Sigmoid colon (tissue), 7 donors: Measurements from ENCODE around the gene CALU. TPM values are rescaled to one million over a fixed set of nuclear protein-coding genes. Genes with fewer than 3 reads are reported as not detected.
A peak's percentile ranks its signal among the peaks of the same experiment; 100 is the strongest.

Experiments
- DNase-seq: peaks from one replicate; pipeline ENCODE4 v3.0.0-alpha.2; 2019
- H3K27ac ChIP-seq, 4 donors: fragments of 200-600 bp; sonication (generic); one replicate each; pipeline ENCODE4 v1.5.1; 2016 to 2019; ENCODE audit warnings: mild to moderate bottlenecking in 1 of 4
- H3K27me3 ChIP-seq, 3 donors: fragments of 200-600 bp; sonication (generic); one replicate each; pipeline ENCODE4 v1.5.1; 2019; ENCODE audit warnings: mild to moderate bottlenecking in 1 of 3
- H3K36me3 ChIP-seq, 4 donors: fragments of 200-600 bp; sonication (generic); one replicate each; pipeline ENCODE4 v1.5.1; 2016 to 2019
- H3K4me1 ChIP-seq, 4 donors: fragments of 200-600 bp; sonication (generic); one replicate each; pipeline ENCODE4 v1.5.1; 2017 to 2019
- H3K4me3 ChIP-seq, 4 donors: fragments of 200-600 bp; sonication (generic); one replicate each; pipeline ENCODE4 v1.5.1; 2017 to 2019; ENCODE audit warnings: mild to moderate bottlenecking in 2 of 4, moderate library complexity in 1 of 4
- H3K9me3 ChIP-seq, 4 donors: fragments of 200-600 bp in 3 of 4; sonication (generic) in 3 of 4; one replicate each; pipeline versions ENCODE4 v1.5.1 to v1.6.1; 2013 to 2019
- EP300 ChIP-seq, 4 donors: sonication (generic); formaldehyde crosslinking; IDR thresholded peaks; one replicate each; pipeline ENCODE4 v1.6.1; 2017; ENCODE audit warnings: antibody characterized with exemption in 4 of 4
- POLR2A ChIP-seq, 2 donors: fragments of 450-650 bp; IDR thresholded peaks; one replicate each; pipeline ENCODE4 v1.6.1; 2016; ENCODE audit warnings: antibody characterized with exemption in 2 of 2, mild to moderate bottlenecking in 2 of 2, moderate library complexity in 2 of 2
- POLR2AphosphoS5 ChIP-seq, 4 donors: sonication (generic); formaldehyde crosslinking; IDR thresholded peaks; one replicate each; pipeline ENCODE4 v1.6.1; 2017; ENCODE audit warnings: antibody characterized with exemption in 4 of 4
- WGBS, 2 donors: extraction: QIAGEN DNeasy Blood & Tissue Kit; methylation state at CpG; one replicate each; pipeline ENCODE4 v1.1.7; 2013; 5-methylcytosine and 5-hydroxymethylcytosine counted together
- intact Hi-C: fragments of 100-400 bp; cut with DNase I; formaldehyde crosslinking; loops from one replicate; pipeline ENCODE4 v1.15.1; 2023
- polyA plus RNA-seq, 3 donors: library from polyadenylated mRNA; stranded (reverse); fragments of 200-250 nt; gene quantifications; one replicate each; pipeline ENCODE4 v1.2.3, GENCODE V29; 2013
- total RNA-seq, 4 donors: library from RNA; depleted of rRNA; stranded (reverse); fragments of >200 nt; gene quantifications; one replicate each; pipeline ENCODE4 v1.1.0, GENCODE V29; 2016
- TF ChIP-seq, protein P1 (sequence below), 4 experiments: fragments of 450-650 bp in 3 of 4; fragments of 200-600 bp in 1 of 4; IDR thresholded peaks; one replicate each; pipeline ENCODE4 v1.5.1; 2016 to 2019; ENCODE audit warnings: antibody characterized with exemption in 4 of 4, mild to moderate bottlenecking in 3 of 4, moderate library complexity in 2 of 4
- donor health status: healthy with polysubstance abuse.
- donor health status: Bipolar disorder and iron deficiency.
- donor health status: healthy.

CALU gene
- total and polyA plus RNA-seq, 7 donors, result 14.4 to 250 (median 153) TPM

DNA sequence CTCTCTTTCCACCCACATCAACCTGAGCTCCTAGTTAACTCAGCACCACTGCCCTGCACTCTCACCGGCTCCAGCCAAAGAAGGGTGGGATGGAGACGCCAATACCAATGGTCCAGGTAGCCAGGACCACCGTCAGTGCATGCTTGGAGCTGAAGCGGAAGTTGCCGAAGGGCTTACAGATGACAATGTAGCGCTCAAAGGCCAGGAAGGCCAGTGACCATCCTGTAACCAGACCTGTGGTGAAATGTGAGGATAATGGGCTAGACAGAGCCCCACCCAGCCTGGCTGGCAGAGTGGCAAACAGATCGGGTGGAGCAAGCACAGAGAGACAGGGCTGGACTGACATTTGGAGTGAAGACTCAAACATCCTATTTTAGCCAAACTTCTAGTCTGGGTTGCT, 35.8 kb downstream of the CALU start:
- DNase-seq, result no peak
- Histone ChIP-seq H3K4me1 (no peaks in the 10 kb centered on the region), H3K27ac (no peak overlapping the region), H3K36me3 (peaks cover 0 to 30% (median 10%) of the 10 kb centered on the region in 4 donors), H3K27me3 (no peaks in the 10 kb centered on the region), H3K9me3 (peaks cover 0 to 4% (median 0%) of the 10 kb centered on the region in 4 donors), H3K4me3 (no peak overlapping the region)
- WGBS, 2 donors, result 86 to 94% methylated on average over 7 of the region's 7 CpGs
- intact Hi-C loops, result no loop called here
- TF ChIP-seq EP300 (IDR thresholded peaks at IDR 0.05) (no peak), POLR2A (IDR thresholded peaks at IDR 0.05) (no peak), POLR2AphosphoS5 (IDR thresholded peaks at IDR 0.05) (no peak)

DNA sequence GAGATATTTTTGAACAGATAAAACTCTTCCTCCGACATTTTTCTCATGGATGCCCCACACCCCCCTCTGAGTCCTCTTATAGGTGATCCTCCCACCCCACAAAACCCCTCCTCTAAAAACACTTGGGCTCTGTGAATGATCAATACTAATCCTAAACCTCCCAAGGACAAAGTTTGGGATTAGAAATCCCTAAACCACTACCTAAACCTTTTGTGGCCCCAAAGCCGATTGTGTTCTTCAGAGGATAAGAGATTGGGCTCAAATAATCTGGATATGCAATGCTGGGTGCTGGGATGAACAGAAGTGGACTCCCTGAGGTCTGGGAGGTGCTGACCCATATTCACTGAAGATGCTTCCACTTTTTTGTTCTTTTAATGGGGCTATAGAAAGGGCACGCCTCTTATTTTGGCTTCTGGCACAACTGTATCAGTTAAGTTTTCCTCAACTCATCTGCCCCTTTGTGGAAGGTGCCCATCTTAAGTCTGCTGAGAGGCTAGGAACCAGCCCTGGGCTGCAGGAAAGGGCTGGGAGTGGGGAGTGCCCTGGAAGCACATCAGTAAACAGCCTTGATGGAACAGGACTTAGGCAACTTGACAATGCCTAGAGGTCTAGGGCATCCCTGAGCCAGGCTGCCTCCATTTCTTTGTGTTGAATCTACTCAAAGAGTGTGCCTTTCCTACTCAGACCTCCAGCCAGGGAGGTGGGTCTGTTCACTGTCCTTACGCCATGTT, 36.8 kb downstream of the CALU start, which contains the start of gene OPN1SW:
TSS of gene OPN1SW (minus strand) at position 51 of the 731 bp plus-strand sequence. CDS start at position 38, 13 bp downstream.
- no peak for TF ChIP-seq EP300 (IDR thresholded peaks at IDR 0.05)
- TF ChIP-seq POLR2A (IDR thresholded peaks at IDR 0.05), result no peak
- TF ChIP-seq, protein P1, sequence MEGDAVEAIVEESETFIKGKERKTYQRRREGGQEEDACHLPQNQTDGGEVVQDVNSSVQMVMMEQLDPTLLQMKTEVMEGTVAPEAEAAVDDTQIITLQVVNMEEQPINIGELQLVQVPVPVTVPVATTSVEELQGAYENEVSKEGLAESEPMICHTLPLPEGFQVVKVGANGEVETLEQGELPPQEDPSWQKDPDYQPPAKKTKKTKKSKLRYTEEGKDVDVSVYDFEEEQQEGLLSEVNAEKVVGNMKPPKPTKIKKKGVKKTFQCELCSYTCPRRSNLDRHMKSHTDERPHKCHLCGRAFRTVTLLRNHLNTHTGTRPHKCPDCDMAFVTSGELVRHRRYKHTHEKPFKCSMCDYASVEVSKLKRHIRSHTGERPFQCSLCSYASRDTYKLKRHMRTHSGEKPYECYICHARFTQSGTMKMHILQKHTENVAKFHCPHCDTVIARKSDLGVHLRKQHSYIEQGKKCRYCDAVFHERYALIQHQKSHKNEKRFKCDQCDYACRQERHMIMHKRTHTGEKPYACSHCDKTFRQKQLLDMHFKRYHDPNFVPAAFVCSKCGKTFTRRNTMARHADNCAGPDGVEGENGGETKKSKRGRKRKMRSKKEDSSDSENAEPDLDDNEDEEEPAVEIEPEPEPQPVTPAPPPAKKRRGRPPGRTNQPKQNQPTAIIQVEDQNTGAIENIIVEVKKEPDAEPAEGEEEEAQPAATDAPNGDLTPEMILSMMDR (IDR thresholded peaks at IDR 0.05), result no peak
- TF ChIP-seq POLR2AphosphoS5 (IDR thresholded peaks at IDR 0.05), result no peak
- no peak for DNase-seq
- intact Hi-C loops, result no loop called here
- peaks cover 0 to 4% (median 0%) of the 10 kb centered on the region in 4 donors for H3K9me3 ChIP-seq
- peak within 1 kb of the TSS in 1 of 4 donors; percentile 86 for H3K27ac ChIP-seq
- H3K27me3 ChIP-seq, result no peaks in the 10 kb centered on the region
- H3K4me3 ChIP-seq, result no peak within 1 kb of the TSS
- WGBS, 2 donors, result 95 to 97% methylated on average over 4 of the region's 4 CpGs
- peaks cover 0 to 20% (median 4%) of the 10 kb centered on the region in 4 donors for H3K36me3 ChIP-seq
- peaks cover 0 to 3% (median 2%) of the 10 kb centered on the region in 4 donors for H3K4me1 ChIP-seq

DNA sequence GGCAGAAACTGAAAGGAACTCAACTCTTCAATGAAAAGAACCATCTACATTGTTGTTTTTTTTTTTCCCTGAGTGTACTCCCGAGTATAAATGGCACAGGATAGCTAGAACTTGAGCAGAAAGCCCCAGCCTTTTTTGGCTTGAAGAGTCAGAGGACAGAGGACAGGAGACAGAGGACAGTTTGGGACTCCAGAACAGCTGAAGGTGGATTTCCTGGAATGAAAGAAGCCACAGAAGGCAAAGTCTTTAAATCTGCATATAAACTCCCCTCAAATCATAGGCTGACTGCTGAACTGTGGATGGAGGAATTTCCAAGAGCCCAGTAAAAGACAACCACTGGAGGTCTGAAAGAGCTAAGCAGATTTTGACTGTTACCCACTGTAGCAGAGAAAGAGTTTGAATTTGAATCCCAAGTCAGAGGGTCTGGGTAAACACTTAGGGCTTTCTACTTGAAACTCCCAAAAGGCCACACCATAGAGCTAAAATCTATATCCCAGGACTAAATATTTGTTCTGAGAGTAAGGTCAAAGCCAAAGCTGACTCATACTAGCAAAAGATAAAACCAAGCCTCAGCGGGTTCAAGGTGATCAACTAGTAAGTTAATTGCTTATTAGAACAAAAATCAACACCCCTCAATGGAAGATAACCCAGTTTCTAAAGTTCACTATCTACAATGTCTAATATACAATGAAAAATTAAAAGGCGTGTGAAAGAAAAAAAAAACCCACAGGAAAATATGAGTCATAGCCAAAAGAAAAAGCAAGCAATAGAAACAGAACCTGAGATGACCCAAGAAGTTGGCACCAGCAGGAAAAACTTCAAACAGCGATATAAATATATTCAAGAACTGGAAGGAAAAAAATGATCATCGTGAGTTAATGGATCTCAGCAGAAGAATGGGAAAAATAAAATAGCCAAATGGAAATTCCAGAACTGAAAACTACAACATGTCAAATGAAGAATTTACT, 38.3 kb downstream of the CALU start:
- peaks cover 0 to 18% (median 15%) of the 10 kb centered on the region in 4 donors for H3K4me1 ChIP-seq
- H3K27ac ChIP-seq, result peak overlapping the region; percentile 30 to 86 (median 49)
- TF ChIP-seq, protein P1 (IDR thresholded peaks at IDR 0.05), result no peak
- TF ChIP-seq EP300 (IDR thresholded peaks at IDR 0.05) (peak in 2 of 4 donors; percentile 8 to 34), POLR2A (IDR thresholded peaks at IDR 0.05) (no peak), POLR2AphosphoS5 (IDR thresholded peaks at IDR 0.05) (peak in 3 of 4 donors; percentile 21 to 44 (median 28))
- no peak overlapping the region for H3K4me3 ChIP-seq
- WGBS, 2 donors, result 77 to 79% methylated on average over 5 of the region's 5 CpGs
- peaks cover 0 to 4% (median 0%) of the 10 kb centered on the region in 4 donors for H3K9me3 ChIP-seq
- H3K27me3 ChIP-seq, result no peaks in the 10 kb centered on the region
- no peak for DNase-seq
- H3K36me3 ChIP-seq, result peaks cover 0 to 5% (median 2%) of the 10 kb centered on the region in 4 donors
- intact Hi-C loops, result no loop called here

DNA sequence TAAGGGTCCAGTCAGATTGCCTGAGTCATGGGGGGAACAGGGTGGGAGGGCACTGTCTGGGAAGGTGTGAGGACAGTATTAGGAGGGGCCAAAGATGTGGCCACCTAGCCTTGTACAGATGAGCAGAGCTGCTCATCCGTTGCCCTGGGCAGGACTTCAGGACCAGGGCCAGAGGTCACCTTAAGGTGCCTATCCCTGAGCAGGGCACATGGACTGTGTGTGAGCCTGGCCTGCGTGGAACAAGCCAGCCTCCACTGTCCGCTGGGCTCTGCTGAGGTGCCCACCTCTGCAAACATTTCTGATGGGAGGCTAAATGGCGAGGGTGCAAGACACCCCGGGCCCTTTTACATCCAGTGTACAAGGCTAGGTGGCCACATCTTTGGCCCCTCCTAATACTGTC, 39.8 kb downstream of the CALU start:
- 94 to 97% methylated on average over 5 of the region's 5 CpGs for WGBS, 2 donors
- H3K4me1 ChIP-seq, result peaks cover 0 to 31% (median 28%) of the 10 kb centered on the region in 4 donors
- no peaks in the 10 kb centered on the region for H3K36me3 ChIP-seq
- no peak overlapping the region for H3K4me3 ChIP-seq
- H3K27me3 ChIP-seq, result no peaks in the 10 kb centered on the region
- intact Hi-C loops, result no loop called here
- H3K27ac ChIP-seq, result peak overlapping the region in 1 of 4 donors; percentile 86
- TF ChIP-seq EP300 (IDR thresholded peaks at IDR 0.05) (no peak), POLR2AphosphoS5 (IDR thresholded peaks at IDR 0.05) (no peak), POLR2A (IDR thresholded peaks at IDR 0.05) (no peak)
- TF ChIP-seq, protein P1 (IDR thresholded peaks at IDR 0.05), result no peak
- H3K9me3 ChIP-seq, result peaks cover 0 to 4% (median 0%) of the 10 kb centered on the region in 4 donors
- DNase-seq, result no peak
